ENCODE results near the gene TSHZ2.

- TF ChIP-seq ZNF384 (IDR thresholded peaks at IDR 0.05) (no peak), PKNOX1 (IDR thresholded peaks at IDR 0.05) (no peak), BHLHE40 (IDR thresholded peaks at IDR 0.05; ENCODE audit: borderline replicate concordance) (no peak), SUZ12 (IDR thresholded peaks at IDR 0.05) (no peak), SP1 (IDR thresholded peaks at IDR 0.05) (no peak), ELF4 (IDR thresholded peaks at IDR 0.05) (no peak), CTBP1 (IDR thresholded peaks at IDR 0.05; ENCODE audit: borderline replicate concordance) (no peak), L3MBTL2 (conservative IDR thresholded peaks at IDR 0.05) (no peak), FOXK2 (IDR thresholded peaks at IDR 0.05) (no peak), FOXM1 (IDR thresholded peaks at IDR 0.05; ENCODE audit: borderline replicate concordance) (no peak), NFRKB (IDR thresholded peaks at IDR 0.05) (no peak), FOXA1 (IDR thresholded peaks at IDR 0.05) (no peak), HDGF (IDR thresholded peaks at IDR 0.05; ENCODE audit: borderline replicate concordance) (no peak), TARDBP (IDR thresholded peaks at IDR 0.05) (no peak)
Observed at GRCh38 chr20:53337390-53338101, 365.4 kb downstream of the TSHZ2 start.

Measured in HEK293T (cell line).